HEK293 (cell line): ENCODE results near the gene GTF2I.

Experiments used
- CTCF ChIA-PET: fragments of 350-600 bp; formaldehyde crosslinking; extraction: SDS; loops from one replicate; lab custom pipeline; 2021; ENCODE audit warnings: antibody characterized with exemption; lab: Yijun Ruan, JAX
- POLR2A ChIA-PET: fragments of 300-600 bp; formaldehyde crosslinking; extraction: SDS; loops from one replicate; lab custom pipeline; 2020; ENCODE audit warnings: antibody characterized with exemption, inconsistent platforms; lab: Yijun Ruan, JAX
- H3K27ac ChIP-seq: fragments of 200-500 bp; sonication (Bioruptor generic); 2 replicates; pipeline ENCODE4 v1.5.1; 2014; ENCODE audit warnings: low read depth, low read length, control low read depth, inconsistent platforms; ENCODE audit errors: extremely low read depth
- H3K36me3 ChIP-seq, 2 experiments: fragments of 200-500 bp in 1 of 2; sonication (Bioruptor generic) in 1 of 2; 1 replicate in 1 of 2; 2 replicates in 1 of 2; pipeline ENCODE4 v1.5.1; 2014 to 2017; ENCODE audit warnings: inconsistent platforms in 2 of 2, low read length in 2 of 2; ENCODE audit not compliant: control insufficient read depth in 2 of 2, insufficient read depth in 1 of 2
- H3K4me1 ChIP-seq: fragments of 200-500 bp; sonication (Bioruptor generic); 2 replicates; pipeline ENCODE4 v1.5.1; 2014; ENCODE audit warnings: mild to moderate bottlenecking, low read length, inconsistent platforms; ENCODE audit not compliant: control insufficient read depth, insufficient read depth
- H3K4me3 ChIP-seq: 2 replicates; pipeline ENCODE4 v1.5.1; 2011; ENCODE audit warnings: low read depth, mild to moderate bottlenecking, control low read depth, low read length, moderate library complexity
- H3K9me3 ChIP-seq: fragments of 200-500 bp; sonication (Bioruptor generic); 2 replicates; pipeline ENCODE4 v1.5.1; 2014; ENCODE audit warnings: low read depth, low read length, inconsistent platforms; ENCODE audit not compliant: control insufficient read depth, insufficient read depth
- EGR2 ChIP-seq: fragments of 450-650 bp; formaldehyde crosslinking; IDR thresholded peaks from 2 replicates; pipeline ENCODE4 v1.5.1; 2016; ENCODE audit warnings: low read depth, missing biosample characterization, missing genetic modification characterization
- GLIS1 ChIP-seq: fragments of 450-650 bp; formaldehyde crosslinking; IDR thresholded peaks from 2 replicates; pipeline ENCODE4 v1.5.1; 2016; ENCODE audit warnings: missing biosample characterization, missing genetic modification characterization
- GLIS2 ChIP-seq: fragments of 450-650 bp; formaldehyde crosslinking; IDR thresholded peaks from 2 replicates; pipeline ENCODE4 v1.5.1; 2016; ENCODE audit warnings: missing biosample characterization, missing genetic modification characterization
- SCRT2 ChIP-seq: fragments of 450-650 bp; formaldehyde crosslinking; IDR thresholded peaks from 2 replicates; pipeline ENCODE4 v1.5.1; 2016; ENCODE audit warnings: missing biosample characterization, missing genetic modification characterization
- TRIM28 ChIP-seq: IDR thresholded peaks from 2 replicates; pipeline ENCODE4 v1.6.1; 2011; ENCODE audit warnings: low read length, control low read depth, borderline replicate concordance
- ZBTB1 ChIP-seq: fragments of 450-650 bp; formaldehyde crosslinking; IDR thresholded peaks from 2 replicates; pipeline ENCODE4 v1.5.1; 2016; ENCODE audit warnings: missing biosample characterization, missing genetic modification characterization
- ZBTB48 ChIP-seq: fragments of 450-650 bp; formaldehyde crosslinking; IDR thresholded peaks from 2 replicates; pipeline ENCODE4 v1.5.1; 2016; ENCODE audit warnings: missing biosample characterization, missing genetic modification characterization
- ZBTB8A ChIP-seq: fragments of 450-650 bp; formaldehyde crosslinking; IDR thresholded peaks from 2 replicates; pipeline ENCODE4 v1.5.1; 2016; ENCODE audit warnings: missing biosample characterization, missing genetic modification characterization
- ZEB2 ChIP-seq: fragments of 450-650 bp; formaldehyde crosslinking; IDR thresholded peaks from 2 replicates; pipeline ENCODE4 v1.5.1; 2016; ENCODE audit warnings: missing biosample characterization, missing genetic modification characterization
- ZIC2 ChIP-seq: fragments of 450-650 bp; formaldehyde crosslinking; IDR thresholded peaks from 2 replicates; pipeline ENCODE4 v1.5.1; 2016; ENCODE audit warnings: missing biosample characterization, missing genetic modification characterization
- ZNF121 ChIP-seq: fragments of 450-650 bp; formaldehyde crosslinking; IDR thresholded peaks from 2 replicates; pipeline ENCODE4 v1.5.1; 2016; ENCODE audit warnings: missing biosample characterization, missing genetic modification characterization
- ZNF175 ChIP-seq: fragments of 450-650 bp; formaldehyde crosslinking; IDR thresholded peaks from 2 replicates; pipeline ENCODE4 v1.5.1; 2016; ENCODE audit warnings: missing biosample characterization, missing genetic modification characterization
- ZNF211 ChIP-seq: fragments of 450-650 bp; formaldehyde crosslinking; IDR thresholded peaks from 2 replicates; pipeline ENCODE4 v1.5.1; 2016; ENCODE audit warnings: low read depth, missing biosample characterization, missing genetic modification characterization
- ZNF335 ChIP-seq: fragments of 450-650 bp; formaldehyde crosslinking; conservative IDR thresholded peaks from 2 replicates; pipeline ENCODE4 v1.5.1; 2016; ENCODE audit warnings: missing biosample characterization, missing genetic modification characterization
- ZNF366 ChIP-seq: fragments of 450-650 bp; formaldehyde crosslinking; conservative IDR thresholded peaks from 2 replicates; pipeline ENCODE4 v1.5.1; 2016; ENCODE audit warnings: missing biosample characterization, missing genetic modification characterization
- ZNF394 ChIP-seq: fragments of 450-650 bp; formaldehyde crosslinking; IDR thresholded peaks from 2 replicates; pipeline ENCODE4 v1.5.1; 2016; ENCODE audit warnings: missing biosample characterization, missing genetic modification characterization, mild to moderate bottlenecking, moderate library complexity, borderline replicate concordance
- ZNF548 ChIP-seq: fragments of 450-650 bp; formaldehyde crosslinking; IDR thresholded peaks from 2 replicates; pipeline ENCODE4 v1.5.1; 2016; ENCODE audit warnings: missing biosample characterization, missing genetic modification characterization
- ZNF555 ChIP-seq: fragments of 450-650 bp; formaldehyde crosslinking; conservative IDR thresholded peaks from 2 replicates; pipeline ENCODE4 v1.5.1; 2017; ENCODE audit warnings: missing biosample characterization, mild to moderate bottlenecking, missing genetic modification characterization, inconsistent platforms
- ZNF621 ChIP-seq: fragments of 450-650 bp; formaldehyde crosslinking; IDR thresholded peaks from 2 replicates; pipeline ENCODE4 v1.5.1; 2017; ENCODE audit warnings: missing biosample characterization, missing genetic modification characterization
- ZNF624 ChIP-seq: fragments of 450-650 bp; formaldehyde crosslinking; IDR thresholded peaks from 2 replicates; pipeline ENCODE4 v1.5.1; 2017; ENCODE audit warnings: missing biosample characterization, missing genetic modification characterization
- ZNF626 ChIP-seq: fragments of 450-650 bp; sonication (Bioruptor Pico); formaldehyde crosslinking; IDR thresholded peaks from 2 replicates; pipeline ENCODE4 v1.5.1; 2018; ENCODE audit warnings: missing biosample characterization, missing genetic modification characterization, inconsistent platforms
- ZNF658 ChIP-seq: fragments of 450-650 bp; formaldehyde crosslinking; IDR thresholded peaks from 2 replicates; pipeline ENCODE4; 2016; ENCODE audit warnings: missing biosample characterization, missing genetic modification characterization
- ZNF660 ChIP-seq: fragments of 450-650 bp; IDR thresholded peaks from 2 replicates; pipeline ENCODE4 v1.5.1; 2018; ENCODE audit warnings: missing biosample characterization, mild to moderate bottlenecking, missing genetic modification characterization
- ZNF670 ChIP-seq: fragments of 450-650 bp; formaldehyde crosslinking; IDR thresholded peaks from 2 replicates; pipeline ENCODE4 v1.5.1; 2016; ENCODE audit warnings: missing biosample characterization, missing genetic modification characterization, low read depth
- ZNF76 ChIP-seq: fragments of 450-650 bp; formaldehyde crosslinking; IDR thresholded peaks from 2 replicates; pipeline ENCODE4; 2016; ENCODE audit warnings: low read depth, missing biosample characterization, missing genetic modification characterization, borderline replicate concordance
- ZNF791 ChIP-seq: fragments of 450-650 bp; formaldehyde crosslinking; IDR thresholded peaks from 2 replicates; pipeline ENCODE4 v1.5.1; 2016; ENCODE audit warnings: missing biosample characterization, missing genetic modification characterization
- ZNF830 ChIP-seq: fragments of 450-650 bp; IDR thresholded peaks from 2 replicates; pipeline ENCODE4 v1.5.0; 2018; ENCODE audit warnings: missing biosample characterization, missing genetic modification characterization, low read depth, mild to moderate bottlenecking, moderate library complexity
- ZSCAN16 ChIP-seq: fragments of 450-650 bp; formaldehyde crosslinking; IDR thresholded peaks from 2 replicates; pipeline ENCODE4 v1.5.1; 2016; ENCODE audit warnings: missing biosample characterization, missing genetic modification characterization
- TF ChIP-seq, protein P1 (sequence below): fragments of 450-650 bp; formaldehyde crosslinking; IDR thresholded peaks from 2 replicates; pipeline ENCODE4 v1.5.1; 2016; ENCODE audit warnings: missing biosample characterization, missing genetic modification characterization
- TF ChIP-seq, protein P2 (sequence below): fragments of 450-650 bp; formaldehyde crosslinking; IDR thresholded peaks from 2 replicates; pipeline ENCODE4 v1.5.1; 2016; ENCODE audit warnings: missing biosample characterization, missing genetic modification characterization
- TF ChIP-seq, protein P3 (sequence below): fragments of 450-650 bp; formaldehyde crosslinking; optimal IDR thresholded peaks from 2 replicates; pipeline ENCODE3; 2016; ENCODE audit warnings: missing biosample characterization, mild to moderate bottlenecking, missing genetic modification characterization
- TF ChIP-seq, protein P4 (sequence below): fragments of 450-650 bp; IDR thresholded peaks from 2 replicates; pipeline ENCODE4 v1.5.1; 2018; ENCODE audit warnings: missing biosample characterization, missing genetic modification characterization
- TF ChIP-seq, protein P5 (sequence below): fragments of 450-650 bp; formaldehyde crosslinking; IDR thresholded peaks from 2 replicates; pipeline ENCODE4 v1.5.1; 2016; ENCODE audit warnings: missing biosample characterization, missing genetic modification characterization

GTF2I gene

DNA sequence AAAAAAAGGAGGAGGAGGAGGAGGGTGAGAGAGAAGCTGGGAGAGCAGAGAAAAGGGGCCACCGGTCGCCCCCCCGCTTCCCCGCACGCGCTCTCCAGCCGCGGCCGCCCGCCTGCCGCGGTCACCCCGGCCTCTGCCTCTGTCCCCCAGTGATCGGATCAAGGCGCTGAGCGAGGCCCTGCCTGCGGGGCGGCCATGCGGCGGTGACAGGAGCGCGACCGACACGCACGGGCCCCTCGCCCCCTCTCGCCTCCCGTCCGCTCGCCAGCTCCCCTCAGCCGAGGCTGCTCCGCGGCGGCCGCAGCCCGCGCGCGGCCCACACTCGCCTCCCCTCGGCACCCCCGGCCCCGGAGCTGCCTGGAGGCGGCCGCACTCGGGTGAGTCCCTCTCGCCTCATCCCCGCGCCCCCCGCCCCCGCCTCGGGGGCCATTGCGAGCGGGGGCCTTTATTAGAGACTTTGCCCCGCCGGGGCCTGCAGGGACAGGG lies at the start of gene GTF2I:
TSS of gene GTF2I (plus strand) at position 27 of the 486 bp plus-strand sequence. CDS start 31,411 bp downstream, outside the sequence.
- peak within 1 kb of the TSS; percentile 88 for H3K4me3 ChIP-seq
- peaks cover 12% of the 10 kb centered on the region for H3K4me1 ChIP-seq
- no peaks in the 10 kb centered on the region for H3K9me3 ChIP-seq
- peak within 1 kb of the TSS; percentile 99 for H3K27ac ChIP-seq
- ChIA-PET CTCF (no interaction called here), POLR2A (interaction anchor here (0.6 to 1.0 kb wide), 5 partner anchors 41 to 207 kb away, joined by 3 to 13 read pairs (median 6); no protein-coding TSS in a partner anchor)
- H3K36me3 ChIP-seq, result no peaks in the 10 kb centered on the region; a peak in 1 of 3 replicates
- TF ChIP-seq, protein P1, sequence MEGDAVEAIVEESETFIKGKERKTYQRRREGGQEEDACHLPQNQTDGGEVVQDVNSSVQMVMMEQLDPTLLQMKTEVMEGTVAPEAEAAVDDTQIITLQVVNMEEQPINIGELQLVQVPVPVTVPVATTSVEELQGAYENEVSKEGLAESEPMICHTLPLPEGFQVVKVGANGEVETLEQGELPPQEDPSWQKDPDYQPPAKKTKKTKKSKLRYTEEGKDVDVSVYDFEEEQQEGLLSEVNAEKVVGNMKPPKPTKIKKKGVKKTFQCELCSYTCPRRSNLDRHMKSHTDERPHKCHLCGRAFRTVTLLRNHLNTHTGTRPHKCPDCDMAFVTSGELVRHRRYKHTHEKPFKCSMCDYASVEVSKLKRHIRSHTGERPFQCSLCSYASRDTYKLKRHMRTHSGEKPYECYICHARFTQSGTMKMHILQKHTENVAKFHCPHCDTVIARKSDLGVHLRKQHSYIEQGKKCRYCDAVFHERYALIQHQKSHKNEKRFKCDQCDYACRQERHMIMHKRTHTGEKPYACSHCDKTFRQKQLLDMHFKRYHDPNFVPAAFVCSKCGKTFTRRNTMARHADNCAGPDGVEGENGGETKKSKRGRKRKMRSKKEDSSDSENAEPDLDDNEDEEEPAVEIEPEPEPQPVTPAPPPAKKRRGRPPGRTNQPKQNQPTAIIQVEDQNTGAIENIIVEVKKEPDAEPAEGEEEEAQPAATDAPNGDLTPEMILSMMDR (tag by site-specific recombination), result 0 out of 2 replicates have a peak, but pooled peaks have one; percentile 3
- 0 out of 2 replicates have a peak, but pooled peaks have one; percentile 37 for TF ChIP-seq ZEB2 (tag by site-specific recombination)
- TF ChIP-seq, protein P2, sequence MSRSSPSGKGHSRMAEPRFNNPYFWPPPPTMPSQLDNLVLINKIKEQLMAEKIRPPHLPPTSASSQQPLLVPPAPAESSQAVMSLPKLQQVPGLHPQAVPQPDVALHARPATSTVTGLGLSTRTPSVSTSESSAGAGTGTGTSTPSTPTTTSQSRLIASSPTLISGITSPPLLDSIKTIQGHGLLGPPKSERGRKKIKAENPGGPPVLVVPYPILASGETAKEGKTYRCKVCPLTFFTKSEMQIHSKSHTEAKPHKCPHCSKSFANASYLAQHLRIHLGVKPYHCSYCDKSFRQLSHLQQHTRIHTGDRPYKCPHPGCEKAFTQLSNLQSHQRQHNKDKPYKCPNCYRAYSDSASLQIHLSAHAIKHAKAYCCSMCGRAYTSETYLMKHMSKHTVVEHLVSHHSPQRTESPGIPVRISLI, result peak; percentile 97
- TF ChIP-seq, protein P3, sequence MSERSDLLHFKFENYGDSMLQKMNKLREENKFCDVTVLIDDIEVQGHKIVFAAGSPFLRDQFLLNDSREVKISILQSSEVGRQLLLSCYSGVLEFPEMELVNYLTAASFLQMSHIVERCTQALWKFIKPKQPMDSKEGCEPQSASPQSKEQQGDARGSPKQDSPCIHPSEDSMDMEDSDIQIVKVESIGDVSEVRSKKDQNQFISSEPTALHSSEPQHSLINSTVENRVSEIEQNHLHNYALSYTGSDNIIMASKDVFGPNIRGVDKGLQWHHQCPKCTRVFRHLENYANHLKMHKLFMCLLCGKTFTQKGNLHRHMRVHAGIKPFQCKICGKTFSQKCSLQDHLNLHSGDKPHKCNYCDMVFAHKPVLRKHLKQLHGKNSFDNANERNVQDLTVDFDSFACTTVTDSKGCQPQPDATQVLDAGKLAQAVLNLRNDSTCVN (tag by site-specific recombination), result peak; percentile 67
- TF ChIP-seq ZBTB8A (tag by site-specific recombination), result no peak
- TF ChIP-seq ZNF660 (tag by site-specific recombination), result peak; percentile 48; the same call in 1 of the 2 replicates
- TF ChIP-seq ZNF791 (tag by site-specific recombination), result no peak
- TF ChIP-seq ZNF335, result peak; percentile 63; the same call in 1 of the 2 replicates
- TF ChIP-seq ZNF670 (tag by site-specific recombination), result no peak
- TF ChIP-seq ZBTB1 (tag by site-specific recombination), result no peak
- TF ChIP-seq ZNF626 (tag by site-specific recombination), result no peak
- no peak for TF ChIP-seq ZNF175 (tag by site-specific recombination)
- TF ChIP-seq ZNF830 (tag by site-specific recombination), result no peak
- peak; percentile 50; the same call in 1 of the 2 replicates for TF ChIP-seq GLIS2 (tag by site-specific recombination)
- no peak for TF ChIP-seq ZNF555
- peak; percentile 70 for TF ChIP-seq ZNF366
- TF ChIP-seq EGR2 (tag by site-specific recombination), result 0 out of 2 replicates have a peak, but pooled peaks have one; percentile 23
- no peak for TF ChIP-seq SCRT2
- no peak for TF ChIP-seq ZSCAN16
- TF ChIP-seq ZIC2 (tag by site-specific recombination), result peak; percentile 65
- TF ChIP-seq, protein P4, sequence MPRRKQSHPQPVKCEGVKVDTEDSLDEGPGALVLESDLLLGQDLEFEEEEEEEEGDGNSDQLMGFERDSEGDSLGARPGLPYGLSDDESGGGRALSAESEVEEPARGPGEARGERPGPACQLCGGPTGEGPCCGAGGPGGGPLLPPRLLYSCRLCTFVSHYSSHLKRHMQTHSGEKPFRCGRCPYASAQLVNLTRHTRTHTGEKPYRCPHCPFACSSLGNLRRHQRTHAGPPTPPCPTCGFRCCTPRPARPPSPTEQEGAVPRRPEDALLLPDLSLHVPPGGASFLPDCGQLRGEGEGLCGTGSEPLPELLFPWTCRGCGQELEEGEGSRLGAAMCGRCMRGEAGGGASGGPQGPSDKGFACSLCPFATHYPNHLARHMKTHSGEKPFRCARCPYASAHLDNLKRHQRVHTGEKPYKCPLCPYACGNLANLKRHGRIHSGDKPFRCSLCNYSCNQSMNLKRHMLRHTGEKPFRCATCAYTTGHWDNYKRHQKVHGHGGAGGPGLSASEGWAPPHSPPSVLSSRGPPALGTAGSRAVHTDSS (tag by site-specific recombination), result peak; percentile 81
- TF ChIP-seq, protein P5, sequence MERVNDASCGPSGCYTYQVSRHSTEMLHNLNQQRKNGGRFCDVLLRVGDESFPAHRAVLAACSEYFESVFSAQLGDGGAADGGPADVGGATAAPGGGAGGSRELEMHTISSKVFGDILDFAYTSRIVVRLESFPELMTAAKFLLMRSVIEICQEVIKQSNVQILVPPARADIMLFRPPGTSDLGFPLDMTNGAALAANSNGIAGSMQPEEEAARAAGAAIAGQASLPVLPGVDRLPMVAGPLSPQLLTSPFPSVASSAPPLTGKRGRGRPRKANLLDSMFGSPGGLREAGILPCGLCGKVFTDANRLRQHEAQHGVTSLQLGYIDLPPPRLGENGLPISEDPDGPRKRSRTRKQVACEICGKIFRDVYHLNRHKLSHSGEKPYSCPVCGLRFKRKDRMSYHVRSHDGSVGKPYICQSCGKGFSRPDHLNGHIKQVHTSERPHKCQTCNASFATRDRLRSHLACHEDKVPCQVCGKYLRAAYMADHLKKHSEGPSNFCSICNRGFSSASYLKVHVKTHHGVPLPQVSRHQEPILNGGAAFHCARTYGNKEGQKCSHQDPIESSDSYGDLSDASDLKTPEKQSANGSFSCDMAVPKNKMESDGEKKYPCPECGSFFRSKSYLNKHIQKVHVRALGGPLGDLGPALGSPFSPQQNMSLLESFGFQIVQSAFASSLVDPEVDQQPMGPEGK (tag by site-specific recombination), result 0 out of 2 replicates have a peak, but pooled peaks have one; percentile 61
- no peak for TF ChIP-seq ZNF658 (tag by site-specific recombination)
- no peak for TF ChIP-seq ZNF624 (tag by site-specific recombination)
- 0 out of 2 replicates have a peak, but pooled peaks have one; percentile 28 for TF ChIP-seq GLIS1 (tag by site-specific recombination)
- TF ChIP-seq ZNF394 (tag by site-specific recombination), result peak; percentile 79; the same call in 1 of the 2 replicates
- TF ChIP-seq ZNF548 (tag by site-specific recombination), result no peak
- TF ChIP-seq ZNF621, result no peak
- TF ChIP-seq ZNF211 (tag by site-specific recombination), result no peak
- no peak for TF ChIP-seq ZBTB48 (tag by site-specific recombination)
- TF ChIP-seq ZNF121 (tag by site-specific recombination), result no peak
- TF ChIP-seq TRIM28, result no peak
- 0 out of 2 replicates have a peak, but pooled peaks have one; percentile 20 for TF ChIP-seq ZNF76
